GM21515 (cell line): Measurements from ENCODE around the gene DYRK1A.

Experiments
- ATAC-seq: cut with Tn5 transposase; IDR thresholded peaks from one replicate; pipeline ENCODE4 v1.9.1; 2021; ENCODE audit not compliant: unreplicated experiment

The DYRK1A gene

GRCh38 chr21:37447288-37447936 lies 80.8 kb downstream of the DYRK1A start:
- no peak for ATAC-seq

DNA sequence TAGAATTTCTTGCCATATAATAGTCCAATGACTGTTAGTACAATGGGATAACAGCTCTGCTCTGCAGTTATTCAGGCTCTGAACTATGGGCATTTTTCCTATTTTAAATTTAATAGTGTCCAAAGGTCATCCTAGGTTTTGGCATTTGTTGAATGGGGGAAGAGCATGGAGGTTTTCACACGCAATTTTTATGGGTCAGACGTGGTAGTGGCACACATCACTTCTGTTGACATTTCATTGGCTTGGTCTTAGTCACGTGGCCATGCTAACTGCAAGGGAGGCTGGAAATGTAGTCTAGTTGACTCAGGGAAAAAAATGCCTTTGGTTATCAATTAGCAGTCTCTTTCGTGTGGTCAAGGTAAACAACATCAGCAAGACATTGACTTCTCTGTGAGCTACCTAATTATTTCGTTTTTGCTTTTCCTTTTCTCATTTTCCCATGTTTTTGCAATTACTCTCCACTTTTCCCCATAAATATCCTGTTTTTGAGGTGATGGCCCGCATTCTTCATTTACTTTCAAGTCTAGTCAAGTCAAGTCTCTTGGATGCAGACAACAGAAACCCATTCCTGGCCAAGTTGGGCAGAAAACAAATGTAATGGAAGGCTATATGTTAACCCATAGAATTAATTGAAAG lies 82.8 kb downstream of the DYRK1A start:
- no peak for ATAC-seq

DNA sequence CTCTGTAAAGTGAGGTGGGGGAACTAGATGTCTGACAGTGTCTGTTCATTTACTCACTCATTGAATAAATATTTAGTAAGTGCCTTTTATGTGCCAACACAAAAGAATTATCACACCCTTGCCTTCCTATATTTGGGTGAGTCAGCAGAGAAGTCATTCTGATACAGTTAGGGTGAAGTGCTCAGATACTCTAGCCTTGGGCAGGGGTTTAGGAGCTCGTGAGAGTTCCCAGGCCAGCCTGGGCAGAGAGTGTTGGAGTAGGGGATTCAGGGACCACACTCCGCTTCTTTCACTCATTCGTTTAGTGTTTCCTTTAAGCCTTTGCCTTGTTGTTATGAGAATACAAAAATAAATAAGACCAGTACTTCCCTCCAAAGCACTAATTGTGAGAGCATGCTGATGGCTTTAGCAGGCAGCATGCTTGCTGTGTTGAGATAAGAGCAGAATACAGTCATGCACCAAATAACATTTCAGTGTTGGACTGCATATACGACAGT lies 83.9 kb downstream of the DYRK1A start:
- no peak for ATAC-seq

DNA sequence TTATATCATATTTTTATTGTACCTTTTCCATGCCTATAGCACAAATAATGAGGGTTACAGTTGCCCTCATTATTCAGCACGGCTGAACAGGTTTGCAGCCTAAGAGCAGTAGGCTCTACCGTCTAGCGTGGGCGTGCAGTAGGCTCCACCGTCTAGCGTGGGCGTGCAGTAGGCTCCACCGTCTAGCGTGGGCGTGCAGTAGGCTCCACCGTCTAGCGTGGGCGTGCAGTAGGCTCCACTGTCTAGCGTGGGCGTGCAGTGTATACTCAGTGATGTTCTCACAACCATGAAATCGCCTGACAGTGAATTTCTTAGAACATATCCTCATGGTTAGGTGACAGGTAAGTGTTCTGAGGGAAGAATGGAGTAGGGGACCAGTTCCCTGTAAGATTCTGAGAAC lies 84.9 kb downstream of the DYRK1A start:
- ATAC-seq: no peak

GRCh38 chr21:37452227-37452626 lies 85.7 kb downstream of the DYRK1A start:
- ATAC-seq: no peak

GRCh38 chr21:37453350-37453749 lies 86.8 kb downstream of the DYRK1A start:
- no peak for ATAC-seq

- no peak for ATAC-seq
These were observed 88.4 kb downstream of the DYRK1A start for GRCh38 chr21:37454869-37455503.

DNA sequence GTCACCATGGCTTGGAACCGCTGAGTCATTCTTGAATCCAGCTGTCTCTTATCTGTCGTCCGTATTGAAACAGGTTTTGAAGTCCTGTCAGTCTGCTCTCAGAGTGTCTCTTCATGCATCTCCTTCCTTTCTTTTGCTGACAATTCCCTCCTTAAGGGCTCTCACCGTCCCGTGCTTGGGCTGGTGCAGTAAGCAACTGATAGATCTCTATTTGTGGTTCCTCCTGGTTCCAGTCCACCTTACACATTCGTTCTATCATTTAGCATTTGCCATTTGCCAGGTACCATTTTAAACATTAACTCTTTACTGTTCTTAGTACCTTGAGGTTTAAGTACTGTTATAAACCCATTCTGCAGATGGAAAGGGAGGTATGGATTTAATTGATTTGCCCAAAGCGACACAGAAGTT lies 88.9 kb downstream of the DYRK1A start:
- no peak for ATAC-seq

DNA sequence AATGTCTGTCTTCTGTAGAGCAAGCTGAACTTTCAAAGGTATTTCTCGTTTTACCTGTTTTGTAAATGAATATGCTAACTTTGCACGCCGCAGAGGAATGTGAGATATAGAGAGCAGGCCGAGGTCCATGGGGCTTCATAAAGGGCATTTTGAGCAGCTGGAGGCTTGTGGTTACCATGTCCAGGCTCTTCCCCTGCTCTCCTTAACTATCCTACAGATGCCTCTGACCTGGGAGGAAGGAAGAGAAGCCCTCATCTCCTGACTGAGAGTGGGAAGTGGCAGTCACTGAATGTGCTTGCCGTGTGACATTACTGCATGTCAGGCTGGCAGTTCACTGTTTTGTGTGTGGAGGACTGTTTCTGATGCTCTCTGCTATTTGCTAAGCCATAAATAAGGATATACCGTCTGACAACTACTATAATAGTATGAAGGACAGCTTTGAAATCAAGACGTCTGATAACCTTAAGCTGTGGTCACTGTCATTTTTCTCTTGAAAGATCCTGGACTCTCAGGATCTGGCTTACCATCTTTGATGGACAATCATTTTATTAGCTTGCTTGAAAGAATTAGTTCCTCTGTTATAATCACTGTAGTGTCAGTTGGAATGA lies 92.2 kb downstream of the DYRK1A start:
- no peak for ATAC-seq

- no peak for ATAC-seq
These were observed 93.0 kb downstream of the DYRK1A start for GRCh38 chr21:37459575-37459974.

DNA sequence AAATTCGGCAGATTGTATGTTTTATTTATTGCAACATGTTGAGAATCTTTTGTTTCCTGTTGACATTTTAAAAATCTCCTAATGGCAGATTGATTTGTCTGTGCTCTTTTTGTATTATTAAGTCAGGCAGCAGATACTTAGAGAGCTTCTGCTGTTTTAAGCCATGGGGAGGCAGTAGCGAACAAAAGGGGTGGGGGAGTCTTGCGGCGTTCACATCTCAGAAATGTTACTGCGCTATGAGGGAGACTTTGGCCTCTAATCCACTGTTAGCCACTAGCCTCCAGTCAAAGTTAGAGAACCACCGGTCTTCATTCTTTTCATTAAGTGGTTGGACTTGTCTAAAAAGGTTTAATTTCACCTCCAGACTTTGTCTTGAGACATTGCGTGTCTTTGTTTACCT lies 93.6 kb downstream of the DYRK1A start:
- no peak for ATAC-seq

- no peak for ATAC-seq
These were observed 94.9 kb downstream of the DYRK1A start for GRCh38 chr21:37461479-37461878.

DNA sequence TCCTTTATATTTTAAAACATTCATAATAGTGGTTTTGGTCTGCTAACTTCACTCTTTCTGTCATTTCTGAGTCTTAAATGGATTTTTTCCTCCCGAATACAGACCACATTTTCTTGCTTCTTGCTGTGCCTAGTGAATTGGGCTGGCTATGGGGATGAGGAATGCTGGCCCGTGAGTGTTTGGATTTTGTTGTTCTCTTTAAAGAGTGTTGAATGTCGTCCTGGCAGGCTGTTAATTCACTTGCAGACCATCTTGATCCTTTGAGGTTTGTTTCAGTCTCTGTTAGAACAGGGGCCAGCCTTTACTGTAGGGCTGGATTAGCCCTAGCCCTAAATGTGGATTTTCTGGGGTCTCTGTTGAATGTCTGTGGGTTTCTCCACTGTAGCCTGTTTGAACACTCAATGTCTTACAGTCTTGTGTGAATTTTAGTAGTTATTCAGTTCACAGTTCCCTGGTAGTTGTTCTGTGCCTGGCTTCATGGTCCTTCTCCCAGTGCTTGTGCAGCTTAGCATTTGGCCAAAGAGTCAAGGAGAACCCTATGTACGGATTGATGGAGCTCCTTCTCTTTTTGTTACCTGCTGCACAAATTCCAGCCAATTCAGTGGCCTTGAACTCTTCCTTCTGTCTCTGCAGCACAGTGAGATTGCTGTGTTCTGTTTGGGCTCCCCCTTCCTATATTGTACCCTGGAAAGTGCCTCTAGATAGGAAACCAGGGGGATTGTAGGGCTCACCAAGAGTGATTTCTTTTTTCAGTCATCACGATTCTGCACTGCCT lies 95.7 kb downstream of the DYRK1A start:
- no peak for ATAC-seq

DNA sequence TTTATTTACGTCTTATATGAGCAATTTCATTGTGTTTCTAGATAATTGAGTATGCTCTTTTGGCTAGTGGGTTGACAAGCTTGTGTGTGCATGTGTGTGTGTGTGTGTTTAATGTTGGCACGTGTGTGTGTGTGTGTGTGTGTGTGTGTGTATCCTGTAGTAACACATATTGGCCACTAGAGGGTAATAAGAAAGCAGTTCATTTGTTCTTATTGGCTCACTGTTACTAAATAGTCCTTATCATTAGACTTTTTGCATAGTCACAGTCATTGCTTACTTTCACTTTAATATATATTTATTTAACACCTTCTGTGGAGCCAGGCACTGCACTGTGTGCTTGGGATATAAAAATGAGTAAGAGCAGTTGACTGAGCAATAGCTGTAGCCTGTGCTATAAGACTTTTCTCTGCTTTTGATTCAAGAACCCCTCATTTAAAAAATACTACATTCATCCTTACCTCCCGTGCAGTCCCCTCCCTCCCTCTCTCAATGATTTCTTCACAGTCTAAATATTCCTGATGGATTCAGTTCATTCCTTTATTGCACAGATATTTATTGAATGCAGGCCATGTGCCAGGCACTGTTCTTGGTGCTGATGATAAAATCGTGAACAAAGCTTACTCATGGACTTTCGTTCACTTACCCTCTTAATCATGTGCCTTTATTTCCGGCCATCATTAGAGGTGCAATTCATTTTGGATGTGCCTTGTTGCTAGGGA lies 96.7 kb downstream of the DYRK1A start:
- ATAC-seq: no peak

- ATAC-seq: no peak
These were observed 100.5 kb downstream of the DYRK1A start for GRCh38 chr21:37467082-37467481.

GRCh38 chr21:37468909-37469308 lies 102.3 kb downstream of the DYRK1A start:
- ATAC-seq: no peak

DNA sequence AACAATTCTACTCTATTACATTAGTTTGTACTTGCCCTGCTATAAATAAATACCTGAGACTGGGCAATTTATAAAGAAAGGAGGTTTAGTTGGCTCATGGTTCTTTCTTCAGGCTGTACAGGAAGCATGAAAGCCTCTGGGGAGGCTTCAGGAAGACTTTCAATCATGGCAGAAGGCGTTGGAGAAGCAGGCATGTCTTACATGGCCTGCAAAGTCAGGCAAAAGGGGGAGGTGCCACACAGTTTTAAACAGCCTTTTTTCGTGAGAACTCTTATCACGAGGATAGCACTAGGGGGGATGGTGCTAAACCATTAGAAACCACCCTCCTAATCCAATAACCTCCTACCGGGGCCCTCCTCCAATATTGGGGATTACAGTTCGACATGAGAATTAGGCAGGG lies 102.9 kb downstream of the DYRK1A start:
- no peak for ATAC-seq

- no peak for ATAC-seq
These were observed 106.0 kb downstream of the DYRK1A start for GRCh38 chr21:37472581-37472980.

DNA sequence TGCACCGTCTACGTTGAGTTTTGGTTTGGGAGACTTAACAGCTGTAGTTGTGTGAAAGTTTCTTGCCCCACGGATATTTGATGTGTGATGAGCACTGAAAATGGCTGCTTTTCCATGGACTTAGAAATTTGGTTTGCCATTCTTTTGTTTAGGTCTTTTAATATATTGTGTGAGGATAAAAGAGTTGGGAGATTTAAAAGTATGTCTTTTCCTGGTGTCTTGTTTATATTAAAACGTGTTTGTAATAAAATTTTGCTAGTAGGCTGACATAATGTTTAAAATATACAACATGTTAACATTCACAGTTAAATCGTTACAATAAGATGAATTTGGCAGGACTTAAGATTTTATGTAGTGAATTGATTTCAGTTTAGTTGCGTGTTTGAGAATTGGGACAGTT lies 106.9 kb downstream of the DYRK1A start:
- ATAC-seq: no peak

GRCh38 chr21:37474342-37474741 lies 107.8 kb downstream of the DYRK1A start:
- no peak for ATAC-seq
